B cell (primary cell): ENCODE data around the gene PRDM5. TPM values are rescaled to one million over a fixed set of nuclear protein-coding genes. Genes with fewer than 3 reads are reported as not detected.

Experiments used
- ATAC-seq: fragments of 200-7000 bp; cut with Tn5 transposase; one replicate; pipeline ENCODE4 v1.10.0; 2021; ENCODE audit warnings: low read depth, mild to moderate bottlenecking, moderate number of reproducible peaks, moderate library complexity
- CTCF ChIA-PET: fragments of 350-600 bp; sonication (Branson Sonifier 250); formaldehyde crosslinking; loops from one replicate; lab custom pipeline; 2021; ENCODE audit warnings: antibody characterized with exemption, inconsistent platforms; lab: Charles Lee
- POLR2A ChIA-PET: fragments of 350-600 bp; sonication (Branson Sonifier 250); formaldehyde crosslinking; loops from one replicate; lab custom pipeline; 2021; ENCODE audit warnings: antibody characterized with exemption; lab: Charles Lee
- DNase-seq: peaks from one replicate; pipeline ENCODE4 v3.0.0; 2013
- H2AFZ ChIP-seq: 2 replicates; pipeline ENCODE4 v1.6.1; 2012; ENCODE audit warnings: mild to moderate bottlenecking, low read depth, low read length; ENCODE audit not compliant: insufficient read depth, poor library complexity, severe bottlenecking
- H3K27ac ChIP-seq, 2 donors: 1 replicate in 1 of 2; 2 replicates in 1 of 2; pipeline ENCODE4 v1.5.1; 2012 to 2013; ENCODE audit warnings: low read length in 2 of 2, mild to moderate bottlenecking in 2 of 2, moderate library complexity in 1 of 2
- H3K27me3 ChIP-seq, 4 experiments: fragments of 200-600 bp in 1 of 4; sonication (generic) in 1 of 4; replicated peaks in 1 of 4; 1 replicate in 2 of 4; 2 replicates in 2 of 4; pipeline versions ENCODE4 v1.6.1 to v1.7.0; 2013 to 2016; ENCODE audit warnings: low read length in 3 of 4, mild to moderate bottlenecking in 2 of 4, mixed read lengths in 1 of 4, moderate library complexity in 1 of 4; ENCODE audit not compliant: insufficient read depth in 4 of 4, control insufficient read depth in 3 of 4; ENCODE audit errors: control extremely low read depth in 1 of 4
- H3K36me3 ChIP-seq, 2 experiments: replicated peaks in 1 of 2; 1 replicate in 1 of 2; 2 replicates in 1 of 2; pipeline versions ENCODE4 v1.6.1 to v1.7.1; 2013; ENCODE audit warnings: low read length in 1 of 2; ENCODE audit not compliant: insufficient read depth in 2 of 2, control insufficient read depth in 1 of 2; ENCODE audit errors: control extremely low read depth in 1 of 2, extremely low read depth in 1 of 2
- H3K4me1 ChIP-seq, 2 donors: fragments of 200-600 bp in 1 of 2; sonication (generic) in 1 of 2; 1 replicate in 1 of 2; 2 replicates in 1 of 2; pipeline versions ENCODE4 v1.5.1 to v1.6.1; 2013 to 2017; ENCODE audit warnings: low read length in 2 of 2; ENCODE audit not compliant: control insufficient read depth in 2 of 2, insufficient read depth in 2 of 2
- H3K4me2 ChIP-seq: replicated peaks from 2 replicates; pipeline ENCODE3; 2012; ENCODE audit warnings: mild to moderate bottlenecking, low read depth, low read length; ENCODE audit not compliant: poor library complexity, severe bottlenecking
- H3K4me3 ChIP-seq, 5 experiments: fragments of 200-600 bp in 1 of 5; sonication (generic) in 1 of 5; 1 replicate in 3 of 5; 2 replicates in 2 of 5; pipeline versions ENCODE4 v1.5.1 to v1.7.0; 2011 to 2016; ENCODE audit warnings: low read length in 4 of 5, mild to moderate bottlenecking in 4 of 5, low read depth in 2 of 5, control low read depth in 1 of 5, moderate library complexity in 1 of 5; ENCODE audit not compliant: insufficient read depth in 1 of 5; ENCODE audit errors: control extremely low read depth in 1 of 5, extremely low read depth in 1 of 5
- H3K79me2 ChIP-seq: fragments of 200-600 bp; sonication (generic); one replicate; pipeline ENCODE4 v1.6.0; 2016; ENCODE audit warnings: low read length; ENCODE audit not compliant: control insufficient read depth, insufficient read depth
- H3K9ac ChIP-seq: fragments of 200-600 bp; sonication (generic); 2 replicates; pipeline ENCODE4 v1.6.1; 2017; ENCODE audit warnings: mild to moderate bottlenecking, low read length, moderate library complexity
- H3K9me3 ChIP-seq, 3 donors: one replicate each; pipeline versions ENCODE4 v1.6.1 to v1.7.1; 2013; ENCODE audit warnings: low read length in 2 of 3; ENCODE audit not compliant: control insufficient read depth in 2 of 3, insufficient read depth in 1 of 3; ENCODE audit errors: control extremely low read depth in 1 of 3
- H4K20me1 ChIP-seq: 2 replicates; pipeline ENCODE4 v1.6.0; 2012; ENCODE audit warnings: mild to moderate bottlenecking, low read length; ENCODE audit not compliant: insufficient read depth, control insufficient read depth, poor library complexity, severe bottlenecking
- H3K27ac Mint-ChIP-seq: one replicate; pipeline ENCODE4 v1.8.0; 2021; ENCODE audit warnings: mixed read lengths
- H3K27me3 Mint-ChIP-seq: one replicate; pipeline ENCODE4 v1.8.0; 2021; ENCODE audit warnings: mixed read lengths
- H3K4me1 Mint-ChIP-seq: one replicate; pipeline ENCODE4 v1.8.0; 2021; ENCODE audit warnings: mixed read lengths
- H3K4me3 Mint-ChIP-seq: one replicate; pipeline ENCODE4 v1.8.0; 2021; ENCODE audit warnings: mixed read lengths
- H3K9me3 Mint-ChIP-seq: one replicate; pipeline ENCODE4 v1.8.0; 2022; ENCODE audit warnings: mixed read lengths; ENCODE audit not compliant: insufficient read depth
- EZH2 ChIP-seq: IDR thresholded peaks from 2 replicates; pipeline ENCODE4 v1.6.1; 2012; ENCODE audit warnings: borderline replicate concordance, low read depth, mild to moderate bottlenecking, moderate library complexity, low read length; ENCODE audit not compliant: insufficient read depth, poor library complexity, severe bottlenecking
- WGBS: methylation state at CpG from one replicate; pipeline ENCODE4 v1.1.5; 2013; ENCODE audit warnings: missing lambda C conversion rate; ENCODE audit not compliant: insufficient coverage; 5-methylcytosine and 5-hydroxymethylcytosine counted together
- intact Hi-C: fragments of 100-400 bp; cut with micrococcal nuclease; formaldehyde crosslinking; loops from one replicate; pipeline ENCODE4 v1.10.0; 2022
- polyA plus RNA-seq: library from polyadenylated mRNA; depleted of rRNA; stranded (reverse); fragments of >200 nt; gene quantifications from 2 replicates; pipeline ENCODE4 v1.2.3, GENCODE V29; 2012
- total RNA-seq, 2 donors: library from RNA; stranded (reverse); fragments of 120-200 nt in 1 of 2; gene quantifications; 1 replicate in 1 of 2; 2 replicates in 1 of 2; pipeline versions ENCODE4 v1.2.3 to v1.2.4, GENCODE V29; 2013 to 2022
- TF ChIP-seq, protein P1 (sequence below): fragments of 200-600 bp; IDR thresholded peaks from one replicate; pipeline ENCODE4 v1.8.0; 2022; ENCODE audit warnings: antibody characterized with exemption, mild to moderate bottlenecking

The PRDM5 gene
- total and polyA plus RNA-seq, 2 donors (not counting 1 experiment from before 2014, with no cell fraction given), result not detected

DNA sequence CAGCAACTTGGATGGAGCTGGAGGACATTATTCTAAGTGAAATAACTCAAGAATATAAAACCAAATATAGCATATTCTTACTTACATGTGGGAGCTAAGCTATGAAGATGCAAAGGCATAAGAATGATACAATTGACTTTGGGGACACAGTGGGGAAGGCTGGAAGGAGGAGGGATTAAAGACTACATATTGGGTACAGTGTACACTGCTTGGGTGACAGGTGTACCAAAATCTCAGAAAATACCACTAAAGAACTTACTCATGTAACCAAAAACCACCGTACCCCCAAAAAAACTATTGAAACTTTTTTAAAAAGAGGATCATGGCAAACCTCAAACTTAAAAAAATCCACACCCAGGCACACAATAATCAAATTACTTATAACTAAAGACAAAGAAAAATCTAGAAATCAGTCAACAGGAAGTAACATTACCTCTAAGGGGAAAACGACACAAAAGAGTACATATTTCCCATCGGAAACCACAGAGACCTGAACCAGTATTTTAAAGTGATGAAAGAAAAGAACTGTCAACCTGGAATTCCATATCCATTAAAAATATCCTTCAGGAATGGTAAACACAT lies 241.8 kb downstream of the PRDM5 start:
- Histone ChIP-seq H3K36me3 (no peaks in the 10 kb centered on the region), H3K27me3 (no peaks in the 10 kb centered on the region), H3K27ac (no peak overlapping the region), H3K4me3 (no peak overlapping the region), H3K4me1 (no peaks in the 10 kb centered on the region), H3K9me3 (no peaks in the 10 kb centered on the region), H3K4me2 (no peak overlapping the region), H3K9ac (no peak overlapping the region), H2AFZ (no peak overlapping the region), H3K79me2 (no peaks in the 10 kb centered on the region), H4K20me1 (no peaks in the 10 kb centered on the region)
- 0% methylated on average over 1 of the region's 3 CpGs for WGBS
- ChIA-PET POLR2A (no interaction called here), CTCF (no interaction called here)
- Mint-ChIP-seq H3K27ac (no peak overlapping the region), H3K27me3 (no peaks in the 10 kb centered on the region), H3K4me1 (no peaks in the 10 kb centered on the region), H3K4me3 (no peak overlapping the region), H3K9me3 (peaks cover 7% of the 10 kb centered on the region)
- DNase-seq (no peak), ATAC-seq (no peak)
- TF ChIP-seq, protein P1, sequence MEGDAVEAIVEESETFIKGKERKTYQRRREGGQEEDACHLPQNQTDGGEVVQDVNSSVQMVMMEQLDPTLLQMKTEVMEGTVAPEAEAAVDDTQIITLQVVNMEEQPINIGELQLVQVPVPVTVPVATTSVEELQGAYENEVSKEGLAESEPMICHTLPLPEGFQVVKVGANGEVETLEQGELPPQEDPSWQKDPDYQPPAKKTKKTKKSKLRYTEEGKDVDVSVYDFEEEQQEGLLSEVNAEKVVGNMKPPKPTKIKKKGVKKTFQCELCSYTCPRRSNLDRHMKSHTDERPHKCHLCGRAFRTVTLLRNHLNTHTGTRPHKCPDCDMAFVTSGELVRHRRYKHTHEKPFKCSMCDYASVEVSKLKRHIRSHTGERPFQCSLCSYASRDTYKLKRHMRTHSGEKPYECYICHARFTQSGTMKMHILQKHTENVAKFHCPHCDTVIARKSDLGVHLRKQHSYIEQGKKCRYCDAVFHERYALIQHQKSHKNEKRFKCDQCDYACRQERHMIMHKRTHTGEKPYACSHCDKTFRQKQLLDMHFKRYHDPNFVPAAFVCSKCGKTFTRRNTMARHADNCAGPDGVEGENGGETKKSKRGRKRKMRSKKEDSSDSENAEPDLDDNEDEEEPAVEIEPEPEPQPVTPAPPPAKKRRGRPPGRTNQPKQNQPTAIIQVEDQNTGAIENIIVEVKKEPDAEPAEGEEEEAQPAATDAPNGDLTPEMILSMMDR, result no peak
- TF ChIP-seq EZH2, result no peak
- intact Hi-C loops, result no loop called here

DNA sequence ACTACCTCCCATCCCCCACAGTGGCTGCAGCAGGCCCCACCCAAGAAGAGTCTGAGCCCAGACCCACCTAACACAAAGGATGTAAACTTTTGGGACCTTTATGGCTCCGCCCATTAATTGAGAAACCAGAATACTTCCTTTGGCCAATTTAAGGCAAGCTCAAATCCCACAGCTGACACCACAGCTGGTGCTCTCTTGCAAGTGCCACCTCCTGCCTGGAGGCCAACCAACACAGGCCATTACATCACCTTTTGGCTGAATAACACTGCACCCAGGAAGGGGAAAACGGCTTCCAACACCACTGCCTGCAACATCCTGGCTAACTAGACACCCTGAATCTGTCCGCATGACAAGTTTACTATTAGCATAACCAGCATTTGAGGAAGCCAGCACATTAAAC lies 248.8 kb downstream of the PRDM5 start:
- peaks cover 0 to 5% (median 0%) of the 10 kb centered on the region in 3 donors for H3K9me3 ChIP-seq
- no peaks in the 10 kb centered on the region for H4K20me1 ChIP-seq
- POLR2A ChIA-PET, result no interaction called here
- no peak overlapping the region for H2AFZ ChIP-seq
- no peak overlapping the region for H3K27ac Mint-ChIP-seq
- ATAC-seq (no peak), DNase-seq (no peak)
- H3K4me2 ChIP-seq, result no peak overlapping the region
- H3K36me3 ChIP-seq, result no peaks in the 10 kb centered on the region
- no peaks in the 10 kb centered on the region for H3K27me3 Mint-ChIP-seq
- no peaks in the 10 kb centered on the region for H3K79me2 ChIP-seq
- no peak overlapping the region for H3K27ac ChIP-seq
- H3K4me1 ChIP-seq, result no peaks in the 10 kb centered on the region
- H3K27me3 ChIP-seq, result no peaks in the 10 kb centered on the region
- intact Hi-C loops, result no loop called here
- no peak overlapping the region for H3K4me3 ChIP-seq
- no peak overlapping the region for H3K4me3 Mint-ChIP-seq
- no peak for TF ChIP-seq EZH2
- TF ChIP-seq, protein P1, result no peak
- CTCF ChIA-PET, result no interaction called here
- WGBS, result 95% methylated on average over 3 of the region's 3 CpGs
- peaks cover 4% of the 10 kb centered on the region for H3K9me3 Mint-ChIP-seq
- no peak overlapping the region for H3K9ac ChIP-seq
- H3K4me1 Mint-ChIP-seq, result no peaks in the 10 kb centered on the region
